ENCODE data around the gene TECTB.

DNA sequence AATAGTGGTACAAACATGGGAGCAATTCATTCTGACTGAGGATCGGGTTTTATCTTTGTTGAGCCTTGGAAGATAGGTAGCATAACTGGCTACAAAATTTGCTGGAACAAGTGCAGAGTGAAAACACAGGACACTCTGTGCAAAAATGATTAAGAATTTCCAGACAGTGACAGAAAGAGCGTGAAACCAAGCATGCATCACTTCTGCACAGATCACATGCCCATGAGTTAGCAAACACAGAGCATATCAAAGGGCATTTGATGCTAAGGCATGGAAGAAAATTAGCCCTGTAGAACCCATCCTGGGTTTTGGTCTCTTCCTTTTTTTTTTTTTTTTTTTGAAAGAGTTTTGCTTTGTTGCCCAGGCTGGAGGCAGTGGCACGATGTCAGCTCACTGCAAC lies 28.3 kb downstream of the TECTB start:
- TF ChIP-seq EZH2phosphoT487 (IDR thresholded peaks at IDR 0.05; ENCODE audit: borderline replicate concordance, low read length): no peak
- TF ChIP-seq, protein P1, sequence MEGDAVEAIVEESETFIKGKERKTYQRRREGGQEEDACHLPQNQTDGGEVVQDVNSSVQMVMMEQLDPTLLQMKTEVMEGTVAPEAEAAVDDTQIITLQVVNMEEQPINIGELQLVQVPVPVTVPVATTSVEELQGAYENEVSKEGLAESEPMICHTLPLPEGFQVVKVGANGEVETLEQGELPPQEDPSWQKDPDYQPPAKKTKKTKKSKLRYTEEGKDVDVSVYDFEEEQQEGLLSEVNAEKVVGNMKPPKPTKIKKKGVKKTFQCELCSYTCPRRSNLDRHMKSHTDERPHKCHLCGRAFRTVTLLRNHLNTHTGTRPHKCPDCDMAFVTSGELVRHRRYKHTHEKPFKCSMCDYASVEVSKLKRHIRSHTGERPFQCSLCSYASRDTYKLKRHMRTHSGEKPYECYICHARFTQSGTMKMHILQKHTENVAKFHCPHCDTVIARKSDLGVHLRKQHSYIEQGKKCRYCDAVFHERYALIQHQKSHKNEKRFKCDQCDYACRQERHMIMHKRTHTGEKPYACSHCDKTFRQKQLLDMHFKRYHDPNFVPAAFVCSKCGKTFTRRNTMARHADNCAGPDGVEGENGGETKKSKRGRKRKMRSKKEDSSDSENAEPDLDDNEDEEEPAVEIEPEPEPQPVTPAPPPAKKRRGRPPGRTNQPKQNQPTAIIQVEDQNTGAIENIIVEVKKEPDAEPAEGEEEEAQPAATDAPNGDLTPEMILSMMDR (conservative IDR thresholded peaks at IDR 0.05; ENCODE audit: low read depth, low read length): no peak

All from PC-3 (cell line).